ENCODE data around the gene KRTAP10-2. TPM values are rescaled to one million over a fixed set of nuclear protein-coding genes. Genes with fewer than 3 reads are reported as not detected.

KRTAP10-2 gene
- total RNA-seq, 1 experiment from 2014 or later: not detected

DNA sequence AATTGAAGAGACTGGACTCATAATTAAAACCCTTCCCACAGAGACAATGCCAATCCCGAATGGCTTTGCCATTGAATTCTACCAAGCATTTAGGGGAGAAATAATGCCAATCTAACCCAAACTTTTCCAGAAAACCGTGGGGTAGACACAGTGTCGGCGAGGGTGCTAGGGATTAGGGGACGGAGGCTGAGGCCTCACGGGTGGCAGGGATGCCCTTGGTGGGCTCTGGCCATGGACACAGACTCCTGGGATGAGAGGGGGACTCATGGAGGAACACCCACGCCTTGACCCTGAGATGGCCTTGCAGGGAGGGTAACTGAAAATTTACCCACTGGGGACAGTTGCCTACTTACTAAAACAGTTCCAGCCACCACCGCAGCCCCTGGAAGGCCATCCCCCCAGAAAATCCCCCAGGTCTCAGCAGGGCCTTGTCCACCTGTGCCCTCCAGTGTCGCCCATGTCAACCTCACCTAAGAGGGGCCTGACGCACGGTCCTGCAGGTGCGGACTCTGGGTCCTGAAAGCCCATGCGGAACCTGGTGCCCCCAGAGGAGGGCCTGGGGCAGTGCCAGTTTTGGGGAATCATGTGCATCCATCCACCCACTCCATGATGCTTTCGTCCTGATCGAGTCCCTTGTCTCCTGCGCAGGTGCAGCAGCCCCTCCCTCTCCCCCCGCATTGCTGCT, 27.2 kb upstream of the KRTAP10-2 start:
- Histone ChIP-seq H3K27me3 (ENCODE audit: insufficient read depth, low read length) (no peaks in the 10 kb centered on the region), H4K20me1 (ENCODE audit: insufficient read depth) (no peaks in the 10 kb centered on the region), H3K4me3 (replicated peaks in 1 of 2; ENCODE audit: low read depth in 1 of 2, low read length in 2 of 2) (no peak overlapping the region), H3K4me2 (ENCODE audit: low read length) (no peak overlapping the region), H3K79me2 (ENCODE audit: insufficient read depth, low read length) (no peaks in the 10 kb centered on the region), H2AFZ (ENCODE audit: low read depth, low read length, poor library complexity, severe bottlenecking) (no peak overlapping the region), H3K9ac (ENCODE audit: low read length) (no peak overlapping the region), H3K9me3 (ENCODE audit: control insufficient read depth in 1 of 2, insufficient read depth in 1 of 2, low read depth in 1 of 2, low read length in 2 of 2) (peaks cover 0 to 4% of the 10 kb centered on the region in 2 experiments; a peak in 2 of 4 replicates), H3K36me3 (ENCODE audit: control insufficient read depth in 1 of 2, insufficient read depth in 2 of 2, low read length in 2 of 2) (no peaks in the 10 kb centered on the region), H3K27ac (ENCODE audit: low read depth, low read length) (no peak overlapping the region), H3K9me2 (ENCODE audit: insufficient read depth) (no peaks in the 10 kb centered on the region), H3K4me1 (ENCODE audit: control insufficient read depth in 1 of 2, insufficient read depth in 2 of 2, low read length in 2 of 2) (peaks cover 0 to 3% of the 10 kb centered on the region in 2 experiments; a peak in 1 of 4 replicates)
- no peak for DNase-seq (ENCODE audit: low read depth, low spot score)
- ATAC-seq: no peak
- ChIA-PET RAD21 (ENCODE audit: low non-redundant PET in 1 of 2, low total read pairs in 2 of 2, uncharacterized antibody in 2 of 2, unreplicated experiment in 2 of 2) (no interaction called here), POLR2A (no interaction called here), CTCF (no interaction called here)
- no TSS peak for BruUV-seq (replicated peaks)
- intact Hi-C loops (cut with micrococcal nuclease): no loop called here
- TF ChIP-seq ELF1 (IDR thresholded peaks at IDR 0.05; ENCODE audit: borderline replicate concordance, low read depth): no peak

DNA sequence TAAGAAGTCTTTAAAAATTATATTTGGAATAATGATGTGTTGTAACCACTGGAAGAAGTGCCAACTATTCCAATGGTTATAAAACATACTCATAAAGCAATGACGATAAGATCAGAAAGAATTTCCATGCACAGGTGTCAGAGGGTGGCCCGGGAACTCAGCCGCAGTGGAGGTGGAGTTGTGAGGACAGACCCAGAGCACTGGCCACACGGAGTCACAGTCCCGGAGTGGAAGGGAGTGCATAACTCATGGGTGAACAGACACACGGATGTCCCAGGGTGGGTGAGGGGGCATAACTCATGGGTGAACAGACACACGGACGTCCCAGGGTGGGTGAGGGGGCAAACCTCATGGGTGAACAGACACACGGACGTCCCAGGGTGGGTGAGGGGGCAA, 24.7 kb upstream of the KRTAP10-2 start:
- Histone ChIP-seq H3K36me3 (ENCODE audit: control insufficient read depth in 1 of 2, insufficient read depth in 2 of 2, low read length in 2 of 2) (no peaks in the 10 kb centered on the region), H3K9me2 (ENCODE audit: insufficient read depth) (no peaks in the 10 kb centered on the region), H4K20me1 (ENCODE audit: insufficient read depth) (no peaks in the 10 kb centered on the region), H3K4me2 (ENCODE audit: low read length) (no peak overlapping the region), H2AFZ (ENCODE audit: low read depth, low read length, poor library complexity, severe bottlenecking) (no peak overlapping the region), H3K9ac (ENCODE audit: low read length) (no peak overlapping the region), H3K9me3 (ENCODE audit: control insufficient read depth in 1 of 2, insufficient read depth in 1 of 2, low read depth in 1 of 2, low read length in 2 of 2) (peaks cover 0 to 4% of the 10 kb centered on the region in 2 experiments; a peak in 2 of 4 replicates), H3K27ac (ENCODE audit: low read depth, low read length) (no peak overlapping the region), H3K27me3 (ENCODE audit: insufficient read depth, low read length) (peaks cover 4% of the 10 kb centered on the region; the same call in 1 of the 2 replicates), H3K4me3 (replicated peaks in 1 of 2; ENCODE audit: low read depth in 1 of 2, low read length in 2 of 2) (no peak overlapping the region), H3K4me1 (ENCODE audit: control insufficient read depth in 1 of 2, insufficient read depth in 2 of 2, low read length in 2 of 2) (peaks cover 0 to 3% of the 10 kb centered on the region in 2 experiments; a peak in 1 of 4 replicates), H3K79me2 (ENCODE audit: insufficient read depth, low read length) (no peaks in the 10 kb centered on the region)
- RAD21 ChIA-PET (ENCODE audit: low non-redundant PET in 1 of 2, low total read pairs in 2 of 2, uncharacterized antibody in 2 of 2, unreplicated experiment in 2 of 2): no interaction called here
- ATAC-seq: no peak
- intact Hi-C loops (cut with micrococcal nuclease): no loop called here
- BruUV-seq (replicated peaks): no TSS peak
- TF ChIP-seq POLR2AphosphoS5 (IDR thresholded peaks at IDR 0.05; ENCODE audit: low read depth, low read length) (no peak), EZH2phosphoT487 (IDR thresholded peaks at IDR 0.05; ENCODE audit: borderline replicate concordance) (no peak), JUND (IDR thresholded peaks at IDR 0.05) (no peak), CBX3 (IDR thresholded peaks at IDR 0.05; ENCODE audit: low read depth) (no peak), POLR2A (IDR thresholded peaks at IDR 0.05; ENCODE audit: borderline replicate concordance, extremely low read depth, insufficient read depth, insufficient read length) (no peak), ZFX (IDR thresholded peaks at IDR 0.05) (no peak), SIN3A (IDR thresholded peaks at IDR 0.05; ENCODE audit: low read depth) (no peak), TCF7L2 (IDR thresholded peaks at IDR 0.05; ENCODE audit: borderline replicate concordance, extremely low read depth, insufficient read depth, insufficient read length) (no peak)
- TF ChIP-seq, protein P1, sequence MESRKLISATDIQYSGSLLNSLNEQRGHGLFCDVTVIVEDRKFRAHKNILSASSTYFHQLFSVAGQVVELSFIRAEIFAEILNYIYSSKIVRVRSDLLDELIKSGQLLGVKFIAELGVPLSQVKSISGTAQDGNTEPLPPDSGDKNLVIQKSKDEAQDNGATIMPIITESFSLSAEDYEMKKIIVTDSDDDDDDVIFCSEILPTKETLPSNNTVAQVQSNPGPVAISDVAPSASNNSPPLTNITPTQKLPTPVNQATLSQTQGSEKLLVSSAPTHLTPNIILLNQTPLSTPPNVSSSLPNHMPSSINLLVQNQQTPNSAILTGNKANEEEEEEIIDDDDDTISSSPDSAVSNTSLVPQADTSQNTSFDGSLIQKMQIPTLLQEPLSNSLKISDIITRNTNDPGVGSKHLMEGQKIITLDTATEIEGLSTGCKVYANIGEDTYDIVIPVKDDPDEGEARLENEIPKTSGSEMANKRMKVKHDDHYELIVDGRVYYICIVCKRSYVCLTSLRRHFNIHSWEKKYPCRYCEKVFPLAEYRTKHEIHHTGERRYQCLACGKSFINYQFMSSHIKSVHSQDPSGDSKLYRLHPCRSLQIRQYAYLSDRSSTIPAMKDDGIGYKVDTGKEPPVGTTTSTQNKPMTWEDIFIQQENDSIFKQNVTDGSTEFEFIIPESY (IDR thresholded peaks at IDR 0.05; ENCODE audit: extremely low read depth, insufficient replicate concordance, low read length): no peak
- POLR2A ChIA-PET: no interaction called here
- no peak for DNase-seq (ENCODE audit: low read depth, low spot score)
- CTCF ChIA-PET: no interaction called here

Measured in HCT116 (cell line).